Activated T-cell treated with anti-CD3 and anti-CD28 coated beads, Interleukin-2, amount 50 U/mL, for 4 hours (primary cell): Measurements from ENCODE around the gene LGALS9. TPM values are rescaled to one million over a fixed set of nuclear protein-coding genes. Genes with fewer than 3 reads are reported as not detected.
A peak's percentile ranks its signal among the peaks of the same experiment; 100 is the strongest.

Experiments
- ATAC-seq, 2 donors: fragments of 200-7000 bp; cut with Tn5 transposase; one replicate each; pipeline ENCODE4 v1.10.0; 2021
- DNase-seq: peaks from one replicate; pipeline ENCODE4 v3.0.0-alpha.2; 2020
- H3K27me3 Mint-ChIP-seq: one replicate; pipeline ENCODE4 v1.8.0; 2021; ENCODE audit warnings: low read depth, mixed read lengths
- H3K36me3 Mint-ChIP-seq: one replicate; pipeline ENCODE4 v1.8.0; 2022; ENCODE audit warnings: mixed read lengths; ENCODE audit not compliant: insufficient read depth
- H3K4me1 Mint-ChIP-seq: one replicate; pipeline ENCODE4 v1.8.0; 2021; ENCODE audit warnings: low read depth, mixed read lengths
- H3K4me3 Mint-ChIP-seq: one replicate; pipeline ENCODE4 v1.8.0; 2021; ENCODE audit warnings: mild to moderate bottlenecking, moderate library complexity, mixed read lengths
- H3K9me3 Mint-ChIP-seq: one replicate; pipeline ENCODE4 v1.8.0; 2021; ENCODE audit warnings: mixed read lengths
- total RNA-seq, 3 donors: library from RNA; stranded (reverse); gene quantifications; one replicate each; pipeline ENCODE4 v1.2.1, GENCODE V29; 2021

The LGALS9 gene
- total RNA-seq, 3 donors from 2014 or later, result 13.4 to 21.8 (median 16.4) TPM

GRCh38 chr17:27597783-27598320 is 33.1 kb upstream of the LGALS9 start:
- ATAC-seq, result no peak
- H3K9me3 Mint-ChIP-seq, result no peaks in the 10 kb centered on the region
- DNase-seq, result no peak
- H3K27me3 Mint-ChIP-seq, result no peaks in the 10 kb centered on the region
- H3K4me1 Mint-ChIP-seq, result peaks cover 6% of the 10 kb centered on the region
- peaks cover 22% of the 10 kb centered on the region for H3K36me3 Mint-ChIP-seq
- H3K4me3 Mint-ChIP-seq, result no peak overlapping the region

DNA sequence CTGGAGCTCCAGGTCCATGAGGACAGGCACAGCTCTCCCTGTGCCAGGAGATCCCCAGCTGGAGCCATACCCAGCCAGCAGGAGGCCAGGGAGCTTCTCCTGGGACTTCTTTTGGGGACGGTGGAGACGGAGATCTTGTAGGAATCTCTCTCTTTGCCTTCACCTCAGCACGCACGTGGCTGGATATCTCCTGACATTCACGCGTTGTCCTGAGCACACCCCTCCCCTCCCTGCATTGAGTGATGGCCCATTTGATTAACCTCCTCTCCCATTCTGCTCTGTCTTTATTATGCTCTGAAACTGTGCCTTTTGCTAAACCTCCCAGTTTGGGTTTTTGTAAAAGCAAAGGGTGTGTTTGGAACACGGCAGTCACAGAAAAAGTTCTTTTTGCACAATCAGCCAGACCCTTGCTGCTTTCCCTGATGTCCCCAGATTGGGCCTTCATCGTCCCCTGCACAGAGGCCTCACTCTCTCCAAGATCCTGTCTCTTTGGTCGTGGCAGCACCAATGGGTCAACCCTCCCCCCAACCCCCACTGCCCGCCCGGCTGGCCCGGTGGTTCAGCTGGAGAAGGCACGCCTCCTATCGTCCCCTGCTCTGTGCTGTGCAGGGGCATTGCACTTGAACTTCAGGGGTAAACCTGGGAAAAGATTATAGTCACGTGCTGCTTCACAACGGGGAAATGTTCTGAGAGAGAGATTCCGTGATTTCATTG is 32.5 kb upstream of the LGALS9 start:
- no peak for ATAC-seq
- Mint-ChIP-seq H3K4me3 (no peak overlapping the region), H3K9me3 (no peaks in the 10 kb centered on the region), H3K4me1 (peaks cover 6% of the 10 kb centered on the region), H3K36me3 (peaks cover 22% of the 10 kb centered on the region), H3K27me3 (no peaks in the 10 kb centered on the region)
- no peak for DNase-seq

GRCh38 chr17:27600471-27600870 is 30.5 kb upstream of the LGALS9 start:
- Mint-ChIP-seq H3K36me3 (peaks cover 18% of the 10 kb centered on the region), H3K4me1 (peaks cover 2% of the 10 kb centered on the region), H3K9me3 (no peaks in the 10 kb centered on the region), H3K27me3 (no peaks in the 10 kb centered on the region), H3K4me3 (no peak overlapping the region)
- no peak for DNase-seq
- ATAC-seq, result no peak

DNA sequence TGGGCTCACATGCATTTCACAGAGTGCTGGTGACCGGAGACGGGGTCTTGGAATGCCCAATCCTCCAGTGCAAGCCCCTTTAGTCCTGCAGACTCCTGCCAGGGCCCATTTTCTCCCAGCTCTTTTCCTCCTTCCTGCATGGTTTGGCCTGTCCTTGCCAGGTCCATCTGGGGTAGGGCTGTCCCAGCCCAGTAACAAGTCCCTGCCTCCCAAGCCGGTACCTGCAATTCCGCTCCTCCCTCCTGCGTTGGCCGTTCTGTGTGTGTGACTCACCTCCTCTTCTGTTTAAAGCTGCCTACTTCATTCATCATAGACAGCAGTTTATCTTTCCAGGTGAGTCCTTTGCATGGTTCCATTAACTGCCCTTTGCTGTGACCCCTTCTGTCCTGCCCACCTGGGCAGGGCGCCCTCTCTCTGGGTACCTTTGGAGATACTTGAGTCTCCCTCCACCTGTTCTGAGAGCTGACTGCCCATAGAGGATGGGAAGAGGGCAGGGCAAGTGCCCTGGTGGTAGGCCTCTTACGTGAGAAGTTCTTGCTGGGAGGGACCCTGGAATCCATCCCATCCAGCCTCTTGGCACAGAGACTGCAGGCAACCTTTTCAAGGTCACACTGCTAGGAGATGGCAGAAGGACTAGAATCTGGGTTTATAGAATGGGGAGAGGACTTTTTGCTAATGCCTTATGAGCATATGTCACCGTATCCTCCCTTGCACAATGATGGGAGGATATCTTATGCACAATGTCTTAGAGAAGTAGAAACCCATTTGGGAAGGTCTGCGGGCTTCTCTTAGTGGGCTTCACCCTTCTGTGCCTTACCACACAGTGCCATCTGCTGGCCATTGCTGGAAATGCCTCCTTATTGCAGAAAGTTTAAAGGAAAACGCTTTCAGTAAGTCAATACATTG is 29.7 kb upstream of the LGALS9 start:
- Mint-ChIP-seq H3K27me3 (no peaks in the 10 kb centered on the region), H3K4me3 (no peak overlapping the region), H3K9me3 (no peaks in the 10 kb centered on the region), H3K36me3 (peaks cover 18% of the 10 kb centered on the region), H3K4me1 (peaks cover 2% of the 10 kb centered on the region)
- peak; percentile 32 to 47 for ATAC-seq
- DNase-seq, result peak; percentile 86

GRCh38 chr17:27601975-27602302 is 29.0 kb upstream of the LGALS9 start:
- Mint-ChIP-seq H3K4me1 (peaks cover 2% of the 10 kb centered on the region), H3K4me3 (no peak overlapping the region), H3K36me3 (peaks cover 14% of the 10 kb centered on the region), H3K27me3 (no peaks in the 10 kb centered on the region), H3K9me3 (no peaks in the 10 kb centered on the region)
- ATAC-seq (no peak), DNase-seq (no peak)

DNA sequence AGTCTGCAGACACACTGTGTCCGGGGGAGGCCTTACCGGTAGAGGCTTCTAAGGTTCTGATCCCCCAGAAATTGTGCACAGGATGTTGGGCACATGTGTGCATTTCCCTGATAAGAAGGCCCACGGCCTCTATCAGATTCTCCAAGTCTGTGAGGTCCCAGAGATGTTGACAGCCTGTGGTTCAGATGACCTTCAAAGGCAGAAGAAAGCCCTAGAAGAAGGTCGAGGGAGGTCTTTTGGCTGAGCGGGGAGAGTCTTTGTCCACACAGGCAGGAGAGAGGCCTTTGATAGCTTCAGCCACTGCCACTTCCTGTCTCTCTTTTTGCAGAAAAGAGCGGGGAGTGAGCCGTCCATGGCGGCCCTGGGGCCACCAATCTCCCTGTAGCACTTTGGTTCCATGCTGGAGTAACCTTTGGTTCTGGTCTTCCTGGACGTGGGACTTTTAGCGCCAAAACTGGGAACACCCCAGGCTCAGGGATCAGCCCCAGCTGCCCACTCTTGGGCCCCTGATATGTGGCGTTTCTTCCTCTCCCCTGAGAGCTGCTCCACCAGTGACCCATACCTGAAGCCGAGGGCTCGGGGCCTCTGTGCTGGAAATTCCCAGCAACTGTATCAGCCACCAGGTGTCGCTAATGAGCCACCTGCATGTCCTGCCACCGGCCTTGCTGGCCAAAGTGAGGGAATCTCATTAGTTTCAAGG is 28.1 kb upstream of the LGALS9 start:
- Mint-ChIP-seq H3K9me3 (no peaks in the 10 kb centered on the region), H3K4me3 (no peak overlapping the region), H3K36me3 (peaks cover 11% of the 10 kb centered on the region), H3K27me3 (no peaks in the 10 kb centered on the region), H3K4me1 (peaks cover 2% of the 10 kb centered on the region)
- DNase-seq, result peak; percentile 73
- peak; percentile 55 for ATAC-seq

GRCh38 chr17:27603421-27603770 is 27.6 kb upstream of the LGALS9 start:
- H3K36me3 Mint-ChIP-seq, result peaks cover 10% of the 10 kb centered on the region
- ATAC-seq, result no peak
- no peaks in the 10 kb centered on the region for H3K9me3 Mint-ChIP-seq
- peaks cover 2% of the 10 kb centered on the region for H3K4me1 Mint-ChIP-seq
- H3K4me3 Mint-ChIP-seq, result no peak overlapping the region
- no peak for DNase-seq
- no peaks in the 10 kb centered on the region for H3K27me3 Mint-ChIP-seq

DNA sequence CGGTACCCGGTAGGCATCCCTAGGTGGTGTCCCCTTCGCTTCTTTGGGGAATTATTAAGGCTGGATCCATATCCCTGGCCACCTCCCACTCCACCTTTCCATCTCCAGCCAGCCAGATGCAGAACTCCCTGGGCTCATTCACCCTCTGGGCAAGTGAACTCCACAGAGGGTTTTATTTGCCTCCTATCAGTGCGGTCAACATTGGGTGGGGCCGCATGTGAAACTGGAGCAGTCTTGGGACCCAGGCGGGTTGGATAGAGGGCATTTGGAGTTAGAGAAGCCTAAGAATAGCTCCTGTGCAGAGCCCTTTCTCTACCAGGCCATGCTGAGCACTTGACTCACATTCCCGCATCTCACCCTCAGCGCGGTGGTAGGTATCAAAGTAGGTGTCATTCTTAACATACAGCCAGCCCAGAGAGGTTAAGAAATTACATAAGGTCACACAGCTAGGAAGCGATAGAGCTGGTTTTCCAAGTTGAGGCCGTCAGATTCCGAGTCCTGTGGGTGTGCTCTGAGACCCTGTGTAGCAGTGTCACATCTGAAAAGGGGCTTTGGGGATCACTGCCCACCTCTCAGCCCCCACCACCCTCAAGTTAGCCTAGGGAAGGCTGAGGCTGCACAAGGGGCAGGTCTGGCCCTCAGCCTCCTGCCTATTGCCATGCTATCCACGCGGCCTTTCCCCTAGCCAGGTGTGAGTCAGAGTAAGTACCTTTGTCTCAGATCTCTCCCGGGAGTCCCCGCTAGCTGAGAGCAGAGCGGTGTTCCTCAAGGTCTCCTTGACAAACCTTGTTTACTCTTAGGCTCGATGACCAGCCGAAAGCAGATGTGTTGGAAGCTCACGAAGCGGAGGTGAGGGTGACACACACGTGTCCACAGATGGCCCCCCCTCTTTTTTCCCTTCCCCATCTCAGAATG is 26.9 kb upstream of the LGALS9 start:
- DNase-seq, result no peak
- Mint-ChIP-seq H3K4me1 (peaks cover 2% of the 10 kb centered on the region), H3K36me3 (peaks cover 13% of the 10 kb centered on the region), H3K27me3 (no peaks in the 10 kb centered on the region), H3K4me3 (no peak overlapping the region), H3K9me3 (no peaks in the 10 kb centered on the region)
- ATAC-seq, result no peak

GRCh38 chr17:27605409-27605808 is 25.6 kb upstream of the LGALS9 start:
- no peaks in the 10 kb centered on the region for H3K9me3 Mint-ChIP-seq
- DNase-seq, result no peak
- H3K4me3 Mint-ChIP-seq, result no peak overlapping the region
- H3K27me3 Mint-ChIP-seq, result no peaks in the 10 kb centered on the region
- H3K36me3 Mint-ChIP-seq, result peaks cover 23% of the 10 kb centered on the region
- no peak for ATAC-seq
- H3K4me1 Mint-ChIP-seq, result no peaks in the 10 kb centered on the region

GRCh38 chr17:27607521-27608091 is 23.4 kb upstream of the LGALS9 start:
- Mint-ChIP-seq H3K36me3 (peaks cover 28% of the 10 kb centered on the region), H3K4me3 (no peak overlapping the region), H3K27me3 (no peaks in the 10 kb centered on the region), H3K9me3 (no peaks in the 10 kb centered on the region), H3K4me1 (no peaks in the 10 kb centered on the region)
- ATAC-seq (no peak), DNase-seq (no peak)

DNA sequence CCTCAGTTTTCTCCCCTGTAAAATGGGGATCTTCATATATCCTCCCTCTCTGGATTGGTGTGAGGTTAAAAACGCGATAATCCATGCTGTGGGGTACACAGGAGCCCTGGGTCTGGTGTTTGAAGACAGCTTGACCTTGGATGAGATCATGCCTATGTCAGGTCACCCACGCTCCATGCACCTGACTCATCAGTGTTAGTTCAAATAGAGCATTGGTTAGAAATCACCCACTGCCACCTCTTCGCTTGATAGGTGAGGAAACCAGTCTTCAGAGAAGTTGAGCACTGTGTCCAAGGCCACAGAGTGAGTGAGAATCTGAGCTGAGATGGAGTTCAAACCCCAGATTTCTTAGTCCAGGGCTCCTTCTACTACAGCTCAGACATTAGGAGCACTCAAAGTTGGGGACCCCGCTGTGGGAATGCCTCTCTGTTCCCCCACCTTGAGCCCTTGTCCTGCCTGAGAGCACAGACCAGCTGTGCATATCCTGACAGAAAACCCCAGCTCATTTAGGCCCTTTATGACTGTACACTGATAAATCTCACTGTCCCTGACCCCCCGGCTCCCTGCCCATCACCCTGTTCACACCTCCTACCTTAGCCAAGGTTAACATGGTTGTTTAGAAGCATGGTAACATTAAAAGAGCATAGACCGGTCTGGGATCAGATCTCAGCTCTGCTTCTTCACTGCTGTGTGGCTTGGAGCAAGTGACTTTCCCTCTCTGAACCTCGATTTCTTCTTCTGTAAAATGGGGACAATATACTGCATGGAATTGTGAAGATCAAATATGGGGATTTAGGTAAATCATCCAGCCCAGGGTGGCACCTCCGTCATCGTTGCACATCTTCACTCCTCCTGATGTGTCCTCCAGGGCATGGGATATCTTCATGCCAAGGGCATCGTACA is 22.4 kb upstream of the LGALS9 start:
- no peak for DNase-seq
- no peaks in the 10 kb centered on the region for H3K9me3 Mint-ChIP-seq
- no peaks in the 10 kb centered on the region for H3K4me1 Mint-ChIP-seq
- no peak overlapping the region for H3K4me3 Mint-ChIP-seq
- H3K27me3 Mint-ChIP-seq, result no peaks in the 10 kb centered on the region
- H3K36me3 Mint-ChIP-seq, result peaks cover 28% of the 10 kb centered on the region
- ATAC-seq, result peak; percentile 47 to 58

DNA sequence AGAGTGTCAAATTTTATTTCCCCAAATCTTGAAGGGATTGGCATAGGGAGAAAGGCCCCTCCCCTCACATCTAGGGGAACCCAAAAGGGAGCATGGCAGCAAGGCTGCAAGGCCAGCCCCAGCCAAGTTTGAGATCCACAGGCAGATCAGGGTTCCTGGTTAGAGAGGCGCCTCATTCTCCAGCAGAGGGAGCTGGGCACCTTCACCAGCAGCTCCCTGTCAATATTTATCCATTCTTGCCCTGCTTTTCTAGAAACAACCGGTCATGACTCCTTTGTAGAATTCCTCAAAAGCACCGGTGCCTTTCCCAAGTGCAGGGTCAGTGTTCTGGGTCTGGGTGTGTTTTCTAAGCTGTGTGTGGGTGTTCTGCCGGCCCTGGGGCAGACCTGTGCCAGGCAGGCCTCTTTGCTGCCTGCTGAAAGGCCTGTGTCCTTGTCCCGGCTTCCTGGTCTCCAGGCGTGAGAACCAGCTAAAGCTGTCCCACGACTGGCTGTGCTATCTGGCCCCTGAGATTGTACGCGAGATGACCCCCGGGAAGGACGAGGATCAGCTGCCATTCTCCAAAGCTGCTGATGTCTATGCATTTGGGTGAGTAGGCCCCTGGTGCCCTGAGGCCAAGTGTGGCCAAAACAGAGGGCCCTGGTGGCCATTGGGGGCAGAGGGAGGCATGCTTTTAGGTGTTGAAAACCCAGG is 21.2 kb upstream of the LGALS9 start:
- Mint-ChIP-seq H3K4me1 (no peaks in the 10 kb centered on the region), H3K4me3 (no peak overlapping the region), H3K36me3 (peaks cover 29% of the 10 kb centered on the region), H3K9me3 (no peaks in the 10 kb centered on the region), H3K27me3 (no peaks in the 10 kb centered on the region)
- DNase-seq, result no peak
- ATAC-seq, result no peak
